GM23248 (cell line): ENCODE data around the gene ELMO1. TPM values are rescaled to one million over a fixed set of nuclear protein-coding genes. Genes with fewer than 3 reads are reported as not detected.

Experiments
- DNase-seq: peaks from one replicate; pipeline ENCODE4 v3.0.0-alpha.2; 2015
- H2AFZ ChIP-seq: fragments of 200-600 bp; sonication (generic); 2 replicates; pipeline ENCODE4 v1.6.1; 2016; ENCODE audit warnings: antibody characterized with exemption
- H3F3A ChIP-seq: fragments of 200-600 bp; sonication (generic); 2 replicates; pipeline ENCODE4 v1.6.1; 2016; ENCODE audit warnings: mild to moderate bottlenecking, antibody characterized with exemption, mixed run types; ENCODE audit not compliant: insufficient read depth
- H3K27ac ChIP-seq: fragments of 200-600 bp; sonication (generic); 2 replicates; pipeline ENCODE4 v1.5.1; 2016; ENCODE audit warnings: mild to moderate bottlenecking
- H3K27me3 ChIP-seq: fragments of 200-600 bp; sonication (generic); replicated peaks from 2 replicates; pipeline ENCODE4 v1.6.1; 2016; ENCODE audit warnings: mild to moderate bottlenecking; ENCODE audit not compliant: insufficient read depth
- H3K36me3 ChIP-seq: fragments of 200-600 bp; sonication (generic); 2 replicates; pipeline ENCODE4 v1.6.1; 2016; ENCODE audit warnings: low read depth, mild to moderate bottlenecking
- H3K4me1 ChIP-seq: fragments of 200-600 bp; sonication (generic); 2 replicates; pipeline ENCODE4 v1.6.1; 2016; ENCODE audit warnings: mild to moderate bottlenecking; ENCODE audit not compliant: insufficient read depth
- H3K4me2 ChIP-seq: fragments of 200-600 bp; sonication (generic); one replicate; pipeline ENCODE4 v1.6.1; 2016; ENCODE audit warnings: mild to moderate bottlenecking; ENCODE audit not compliant: unreplicated experiment
- H3K4me3 ChIP-seq: fragments of 200-600 bp; sonication (generic); 2 replicates; pipeline ENCODE4 v1.5.1; 2016; ENCODE audit warnings: mild to moderate bottlenecking
- H3K79me2 ChIP-seq: fragments of 200-600 bp; sonication (generic); 2 replicates; pipeline ENCODE4 v1.6.1; 2016; ENCODE audit warnings: mild to moderate bottlenecking; ENCODE audit not compliant: insufficient read depth
- H3K9ac ChIP-seq: fragments of 200-600 bp; sonication (generic); 2 replicates; pipeline ENCODE4 v1.6.1; 2016; ENCODE audit warnings: mild to moderate bottlenecking
- H3K9me2 ChIP-seq: fragments of 200-600 bp; sonication (generic); 2 replicates; pipeline ENCODE4 v1.6.1; 2016; ENCODE audit warnings: mixed run types, mild to moderate bottlenecking, moderate library complexity; ENCODE audit not compliant: insufficient read depth
- H3K9me3 ChIP-seq: fragments of 200-600 bp; sonication (generic); one replicate; pipeline ENCODE4 v1.6.1; 2017; ENCODE audit warnings: low read depth
- H4K20me1 ChIP-seq: fragments of 200-600 bp; sonication (generic); 2 replicates; pipeline ENCODE4 v1.6.0; 2016; ENCODE audit not compliant: insufficient read depth
- EZH2 ChIP-seq: fragments of 200-600 bp; sonication (generic); IDR thresholded peaks from 2 replicates; pipeline ENCODE4 v1.6.1; 2018; ENCODE audit warnings: antibody characterized with exemption, mild to moderate bottlenecking; ENCODE audit not compliant: insufficient read depth, poor library complexity, severe bottlenecking
- EZH2phosphoT487 ChIP-seq: fragments of 200-600 bp; sonication (generic); IDR thresholded peaks from 2 replicates; pipeline ENCODE4 v1.6.1; 2018; ENCODE audit warnings: antibody characterized with exemption, moderate library complexity, mild to moderate bottlenecking, low read depth; ENCODE audit not compliant: insufficient read depth
- WGBS, 2 experiments: methylation state at CpG; one replicate each; pipeline ENCODE4 v1.1.6; 2015 to 2017; ENCODE audit warnings: low lambda C conversion rate in 2 of 2, low coverage in 1 of 2; ENCODE audit errors: missing lambda C conversion rate in 2 of 2; 5-methylcytosine and 5-hydroxymethylcytosine counted together
- in situ Hi-C: fragments of 300-500 bp; cut with MboI; formaldehyde crosslinking; loops from 2 replicates; pipeline ENCODE4 v1.15.0; 2020
- polyA plus RNA-seq: library from polyadenylated mRNA; unstranded; fragments of >200 nt; fragmentation: Nextera tagmentation; extraction: Ambion mirVana; gene quantifications from 2 replicates; pipeline ENCODE4 v1.2.1, GENCODE V29; 2016
- total RNA-seq: library from RNA; depleted of rRNA; stranded (reverse); fragments of >200 nt; shearing (Covaris generic); gene quantifications from 2 replicates; pipeline ENCODE4 v1.2.3, GENCODE V29; 2014

Gene ELMO1
- total and polyA plus RNA-seq, 2 experiments from 2014 or later = not detected

DNA sequence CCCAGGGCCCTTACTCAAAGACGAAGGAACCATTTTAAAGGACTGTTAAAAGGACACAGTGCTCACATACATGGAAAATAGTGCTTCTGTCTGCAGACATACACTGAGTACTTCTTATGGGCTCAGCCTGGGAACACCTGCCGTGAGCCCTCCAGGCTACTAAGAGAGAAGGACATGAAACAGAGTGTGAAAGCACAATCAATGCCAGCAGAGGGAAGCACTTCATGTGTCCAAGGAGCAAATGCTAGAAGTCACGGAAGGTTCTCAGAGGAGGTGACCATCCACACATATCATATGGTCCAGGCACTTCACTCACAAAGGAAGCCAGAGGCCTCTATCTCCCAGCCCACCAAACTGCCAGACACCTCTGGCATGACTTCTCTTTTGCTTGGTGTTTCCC, 15.5 kb downstream of the ELMO1 start:
- no peaks in the 10 kb centered on the region for H3K4me1 ChIP-seq
- no peak overlapping the region for H3K4me3 ChIP-seq
- no peak overlapping the region for H3K9ac ChIP-seq
- H3K79me2 ChIP-seq = no peaks in the 10 kb centered on the region
- no peak overlapping the region for H2AFZ ChIP-seq
- no peak for DNase-seq
- no peak overlapping the region for H3K4me2 ChIP-seq
- H3K27me3 ChIP-seq = no peaks in the 10 kb centered on the region
- TF ChIP-seq EZH2phosphoT487 (no peak), EZH2 (no peak)
- H3K9me2 ChIP-seq = no peaks in the 10 kb centered on the region
- H3K9me3 ChIP-seq = no peaks in the 10 kb centered on the region
- in situ Hi-C loops = no loop called here
- H3K36me3 ChIP-seq = no peaks in the 10 kb centered on the region
- WGBS, 2 experiments = 36 to 40% methylated on average over 3 of the region's 3 CpGs
- no peaks in the 10 kb centered on the region for H3F3A ChIP-seq
- no peak overlapping the region for H3K27ac ChIP-seq
- H4K20me1 ChIP-seq = no peaks in the 10 kb centered on the region

- no peak overlapping the region for H3K4me2 ChIP-seq
- no peaks in the 10 kb centered on the region for H3K4me1 ChIP-seq
- no peaks in the 10 kb centered on the region for H3K27me3 ChIP-seq
- H3K79me2 ChIP-seq = no peaks in the 10 kb centered on the region
- H2AFZ ChIP-seq = no peak overlapping the region
- in situ Hi-C loops = no loop called here
- no peaks in the 10 kb centered on the region for H3K9me2 ChIP-seq
- TF ChIP-seq EZH2 (no peak), EZH2phosphoT487 (no peak)
- whole genome bisulfite sequencing, 2 experiments = 0 to 3% methylated on average over 8 of the region's 8 CpGs
- DNase-seq = no peak
- no peaks in the 10 kb centered on the region for H3K36me3 ChIP-seq
- no peaks in the 10 kb centered on the region for H3K9me3 ChIP-seq
- H3F3A ChIP-seq = no peaks in the 10 kb centered on the region
- H3K9ac ChIP-seq = no peak overlapping the region
- no peak overlapping the region for H3K27ac ChIP-seq
- H4K20me1 ChIP-seq = no peaks in the 10 kb centered on the region
- no peak overlapping the region for H3K4me3 ChIP-seq
Observed at GRCh38 chr7:37432281-37432920, 16.3 kb downstream of the ELMO1 start.

GRCh38 chr7:37431413-37431812, 17.3 kb downstream of the ELMO1 start:
- no peak overlapping the region for H2AFZ ChIP-seq
- in situ Hi-C loops = no loop called here

GRCh38 chr7:37430640-37431039, 18.0 kb downstream of the ELMO1 start:
- Histone ChIP-seq H2AFZ (no peak overlapping the region), H3K9me2 (no peaks in the 10 kb centered on the region), H3K9ac (no peak overlapping the region), H3K4me1 (no peaks in the 10 kb centered on the region), H3K36me3 (no peaks in the 10 kb centered on the region), H3K4me3 (no peak overlapping the region), H3K9me3 (no peaks in the 10 kb centered on the region), H3K27me3 (no peaks in the 10 kb centered on the region), H3F3A (no peaks in the 10 kb centered on the region), H3K79me2 (no peaks in the 10 kb centered on the region), H3K27ac (no peak overlapping the region), H4K20me1 (no peaks in the 10 kb centered on the region), H3K4me2 (no peak overlapping the region)
- in situ Hi-C loops = no loop called here
- DNase-seq = no peak
- TF ChIP-seq EZH2phosphoT487 = no peak
- no peak for TF ChIP-seq EZH2
- 57 to 64% methylated on average over 6 of the region's 6 CpGs for WGBS, 2 experiments

More at GRCh38 chr7:37431413-37431812, 17.3 kb downstream of the ELMO1 start:
- no peaks in the 10 kb centered on the region for H4K20me1 ChIP-seq
- no peaks in the 10 kb centered on the region for H3K79me2 ChIP-seq
- H3K9ac ChIP-seq = no peak overlapping the region
- no peaks in the 10 kb centered on the region for H3K9me2 ChIP-seq
- no peaks in the 10 kb centered on the region for H3F3A ChIP-seq
- TF ChIP-seq EZH2 (no peak), EZH2phosphoT487 (no peak)
- H3K36me3 ChIP-seq = no peaks in the 10 kb centered on the region
- H3K27me3 ChIP-seq = no peaks in the 10 kb centered on the region
- no peaks in the 10 kb centered on the region for H3K9me3 ChIP-seq
- DNase-seq = no peak
- no peak overlapping the region for H3K4me2 ChIP-seq
- H3K4me1 ChIP-seq = no peaks in the 10 kb centered on the region
- no peak overlapping the region for H3K27ac ChIP-seq
- no peak overlapping the region for H3K4me3 ChIP-seq

GRCh38 chr7:37430171-37430570, 18.5 kb downstream of the ELMO1 start:
- H3K79me2 ChIP-seq = no peaks in the 10 kb centered on the region
- no peaks in the 10 kb centered on the region for H3K36me3 ChIP-seq
- WGBS, 2 experiments = 51 to 52% methylated on average over 8 of the region's 8 CpGs
- DNase-seq = no peak
- H4K20me1 ChIP-seq = no peaks in the 10 kb centered on the region
- H3K27ac ChIP-seq = no peak overlapping the region
- no peaks in the 10 kb centered on the region for H3K9me2 ChIP-seq
- no peaks in the 10 kb centered on the region for H3K27me3 ChIP-seq
- H2AFZ ChIP-seq = no peak overlapping the region
- no peak overlapping the region for H3K9ac ChIP-seq
- H3K4me2 ChIP-seq = no peak overlapping the region
- no peaks in the 10 kb centered on the region for H3F3A ChIP-seq
- no peaks in the 10 kb centered on the region for H3K9me3 ChIP-seq
- H3K4me1 ChIP-seq = no peaks in the 10 kb centered on the region
- in situ Hi-C loops = no loop called here
- TF ChIP-seq EZH2 = no peak
- no peak for TF ChIP-seq EZH2phosphoT487
- no peak overlapping the region for H3K4me3 ChIP-seq
